ENCODE measurements around the gene RPL12.

DNA sequence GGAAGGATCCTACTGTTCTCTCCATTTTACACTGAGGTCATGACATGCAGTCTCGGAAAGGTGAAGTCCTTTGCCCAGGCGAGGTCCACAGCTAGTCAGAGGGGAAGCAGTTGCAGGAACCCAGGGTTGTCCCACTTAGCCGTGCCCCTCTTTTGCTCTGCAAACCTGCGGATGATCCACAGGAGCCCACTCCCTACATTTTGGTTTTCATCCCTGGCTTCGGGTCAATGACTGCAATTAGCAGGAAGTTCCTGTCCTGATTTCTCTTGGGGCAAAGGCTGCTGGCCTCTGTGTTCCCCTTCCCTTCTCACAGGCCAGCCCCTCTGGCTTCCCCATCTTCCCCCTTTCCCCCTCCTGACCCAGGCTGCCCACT, 52.9 kb downstream of the RPL12 start:
- TF ChIP-seq TAF1 (IDR thresholded peaks at IDR 0.05; ENCODE audit: low read depth, low read length) (no peak), POLR2A (IDR thresholded peaks at IDR 0.05; ENCODE audit: low read depth, low read length) (no peak), POU2F2 (IDR thresholded peaks at IDR 0.05; ENCODE audit: low read depth, low read length) (no peak), POLR2AphosphoS5 (IDR thresholded peaks at IDR 0.05; ENCODE audit: low read depth, low read length) (no peak)
